ENCODE measurements around the gene RALY.

DNA sequence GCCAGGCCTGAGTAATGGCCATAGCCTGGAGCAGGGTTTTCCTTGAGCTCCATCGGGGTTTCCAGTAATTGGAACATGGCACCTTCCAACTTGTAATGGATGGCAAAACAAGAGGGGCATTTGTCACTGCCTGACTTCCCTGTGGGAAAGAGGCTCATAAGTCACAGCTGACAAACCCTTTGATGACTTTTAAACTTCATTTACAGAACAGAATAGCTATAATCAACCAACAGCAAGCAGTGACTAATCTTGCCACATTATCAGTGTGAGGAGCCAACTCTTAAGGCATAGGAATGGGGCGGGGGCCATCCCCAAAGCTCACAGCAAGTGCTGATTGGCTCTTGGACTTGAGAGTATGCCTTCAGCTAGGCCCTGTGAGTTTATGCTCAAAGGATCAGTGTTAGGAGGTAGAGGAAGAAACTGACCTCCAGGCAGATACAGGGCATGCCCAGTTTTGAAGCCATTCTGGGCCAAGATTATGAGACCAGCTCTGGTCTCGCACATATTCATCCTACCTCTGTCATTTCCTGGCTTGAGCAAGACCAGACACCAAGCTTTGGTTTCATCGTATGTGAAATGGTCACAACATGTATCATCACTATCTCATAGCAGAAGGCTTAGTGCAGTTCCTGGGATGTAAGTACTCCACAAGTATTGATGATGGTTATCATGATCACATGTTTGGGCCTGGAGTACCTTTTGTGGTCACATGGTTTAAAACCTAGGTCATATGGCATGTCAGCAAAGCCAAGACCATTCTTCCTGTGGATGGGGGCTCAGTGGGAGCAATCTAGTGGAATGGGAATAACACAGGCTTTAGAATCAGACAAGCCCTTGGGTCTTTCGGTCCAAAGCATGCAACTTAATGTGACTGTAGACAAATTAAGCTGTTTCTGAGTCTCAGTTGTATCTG lies 69.1 kb downstream of the RALY start:
- TF ChIP-seq, protein P1, sequence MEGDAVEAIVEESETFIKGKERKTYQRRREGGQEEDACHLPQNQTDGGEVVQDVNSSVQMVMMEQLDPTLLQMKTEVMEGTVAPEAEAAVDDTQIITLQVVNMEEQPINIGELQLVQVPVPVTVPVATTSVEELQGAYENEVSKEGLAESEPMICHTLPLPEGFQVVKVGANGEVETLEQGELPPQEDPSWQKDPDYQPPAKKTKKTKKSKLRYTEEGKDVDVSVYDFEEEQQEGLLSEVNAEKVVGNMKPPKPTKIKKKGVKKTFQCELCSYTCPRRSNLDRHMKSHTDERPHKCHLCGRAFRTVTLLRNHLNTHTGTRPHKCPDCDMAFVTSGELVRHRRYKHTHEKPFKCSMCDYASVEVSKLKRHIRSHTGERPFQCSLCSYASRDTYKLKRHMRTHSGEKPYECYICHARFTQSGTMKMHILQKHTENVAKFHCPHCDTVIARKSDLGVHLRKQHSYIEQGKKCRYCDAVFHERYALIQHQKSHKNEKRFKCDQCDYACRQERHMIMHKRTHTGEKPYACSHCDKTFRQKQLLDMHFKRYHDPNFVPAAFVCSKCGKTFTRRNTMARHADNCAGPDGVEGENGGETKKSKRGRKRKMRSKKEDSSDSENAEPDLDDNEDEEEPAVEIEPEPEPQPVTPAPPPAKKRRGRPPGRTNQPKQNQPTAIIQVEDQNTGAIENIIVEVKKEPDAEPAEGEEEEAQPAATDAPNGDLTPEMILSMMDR (conservative IDR thresholded peaks at IDR 0.05) = no peak
- TF ChIP-seq ZFX (IDR thresholded peaks at IDR 0.05) = no peak

Data from C4-2B (cell line).